ENCODE measurements around the gene KIF21B. TPM values are rescaled to one million over a fixed set of nuclear protein-coding genes. Genes with fewer than 3 reads are reported as not detected.
"Not testable (repeated sequence)": the region's sequence is repeated elsewhere in the genome, so short reads cannot be mapped to it uniquely, and the experiment has no call there.

Gene KIF21B
- total and polyA plus RNA-seq, 2 experiments from 2014 or later: 4.6 to 34.3 TPM

GRCh38 chr1:200935286-200935962 lies 88.1 kb downstream of the KIF21B start:
- not testable (repeated sequence) for H3K9me2 ChIP-seq (ENCODE audit: insufficient read depth); H3K36me3 ChIP-seq (ENCODE audit: insufficient read depth); ATAC-seq; H3F3A ChIP-seq (replicated peaks; ENCODE audit: low read depth); H2AFZ ChIP-seq; H3K4me3 Mint-ChIP-seq; H3K4me3 ChIP-seq; H3K4me1 ChIP-seq (ENCODE audit: insufficient read depth); H3K27ac Mint-ChIP-seq; H3K9me3 Mint-ChIP-seq; H4K20me1 ChIP-seq (replicated peaks; ENCODE audit: insufficient read depth); H3K4me1 Mint-ChIP-seq; H3K27ac ChIP-seq (ENCODE audit: low read depth); H3K36me3 Mint-ChIP-seq (ENCODE audit: low read depth); H3K79me2 ChIP-seq (replicated peaks; ENCODE audit: insufficient read depth); H3K27me3 ChIP-seq (ENCODE audit: insufficient read depth); H3K4me2 ChIP-seq; DNase-seq (ENCODE audit: low spot score); H3K27me3 Mint-ChIP-seq (ENCODE audit: insufficient read depth, low read depth, poor library complexity)

- no peaks in the 10 kb centered on the region for H3K79me2 ChIP-seq (replicated peaks; ENCODE audit: insufficient read depth)
- H3K27me3 ChIP-seq (ENCODE audit: insufficient read depth): no peaks in the 10 kb centered on the region
- no peaks in the 10 kb centered on the region for H3K4me1 ChIP-seq (ENCODE audit: insufficient read depth)
- peaks cover 6% of the 10 kb centered on the region for H3K27me3 Mint-ChIP-seq (ENCODE audit: insufficient read depth, low read depth, poor library complexity)
- no peaks in the 10 kb centered on the region for H3K4me1 Mint-ChIP-seq
- H3K27ac Mint-ChIP-seq: no peak overlapping the region
- H3K9me2 ChIP-seq (ENCODE audit: insufficient read depth): peaks cover 3% of the 10 kb centered on the region; the same call in 1 of the 2 replicates
- no peak overlapping the region for H2AFZ ChIP-seq
- no peak overlapping the region for H3K27ac ChIP-seq (ENCODE audit: low read depth)
- H3K36me3 Mint-ChIP-seq (ENCODE audit: low read depth): no peaks in the 10 kb centered on the region
- H4K20me1 ChIP-seq (replicated peaks; ENCODE audit: insufficient read depth): no peaks in the 10 kb centered on the region
- no peak for ATAC-seq
- DNase-seq (ENCODE audit: low spot score): no peak
- H3K9me3 Mint-ChIP-seq: no peaks in the 10 kb centered on the region
- no peak overlapping the region for H3K4me2 ChIP-seq
- H3K4me3 Mint-ChIP-seq: no peak overlapping the region
- no peak overlapping the region for H3K4me3 ChIP-seq
- H3F3A ChIP-seq (replicated peaks; ENCODE audit: low read depth): no peaks in the 10 kb centered on the region
- H3K36me3 ChIP-seq (ENCODE audit: insufficient read depth): no peaks in the 10 kb centered on the region
- TF ChIP-seq ZNF331 (CRISPR knock-in tag; IDR thresholded peaks at IDR 0.05; ENCODE audit: low read depth): no peak
- no peak for TF ChIP-seq STAT1 (IDR thresholded peaks at IDR 0.05; ENCODE audit: unreplicated experiment)
- TF ChIP-seq, protein P1, sequence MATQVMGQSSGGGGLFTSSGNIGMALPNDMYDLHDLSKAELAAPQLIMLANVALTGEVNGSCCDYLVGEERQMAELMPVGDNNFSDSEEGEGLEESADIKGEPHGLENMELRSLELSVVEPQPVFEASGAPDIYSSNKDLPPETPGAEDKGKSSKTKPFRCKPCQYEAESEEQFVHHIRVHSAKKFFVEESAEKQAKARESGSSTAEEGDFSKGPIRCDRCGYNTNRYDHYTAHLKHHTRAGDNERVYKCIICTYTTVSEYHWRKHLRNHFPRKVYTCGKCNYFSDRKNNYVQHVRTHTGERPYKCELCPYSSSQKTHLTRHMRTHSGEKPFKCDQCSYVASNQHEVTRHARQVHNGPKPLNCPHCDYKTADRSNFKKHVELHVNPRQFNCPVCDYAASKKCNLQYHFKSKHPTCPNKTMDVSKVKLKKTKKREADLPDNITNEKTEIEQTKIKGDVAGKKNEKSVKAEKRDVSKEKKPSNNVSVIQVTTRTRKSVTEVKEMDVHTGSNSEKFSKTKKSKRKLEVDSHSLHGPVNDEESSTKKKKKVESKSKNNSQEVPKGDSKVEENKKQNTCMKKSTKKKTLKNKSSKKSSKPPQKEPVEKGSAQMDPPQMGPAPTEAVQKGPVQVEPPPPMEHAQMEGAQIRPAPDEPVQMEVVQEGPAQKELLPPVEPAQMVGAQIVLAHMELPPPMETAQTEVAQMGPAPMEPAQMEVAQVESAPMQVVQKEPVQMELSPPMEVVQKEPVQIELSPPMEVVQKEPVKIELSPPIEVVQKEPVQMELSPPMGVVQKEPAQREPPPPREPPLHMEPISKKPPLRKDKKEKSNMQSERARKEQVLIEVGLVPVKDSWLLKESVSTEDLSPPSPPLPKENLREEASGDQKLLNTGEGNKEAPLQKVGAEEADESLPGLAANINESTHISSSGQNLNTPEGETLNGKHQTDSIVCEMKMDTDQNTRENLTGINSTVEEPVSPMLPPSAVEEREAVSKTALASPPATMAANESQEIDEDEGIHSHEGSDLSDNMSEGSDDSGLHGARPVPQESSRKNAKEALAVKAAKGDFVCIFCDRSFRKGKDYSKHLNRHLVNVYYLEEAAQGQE (IDR thresholded peaks at IDR 0.05; ENCODE audit: unreplicated experiment): no peak
- no peak for TF ChIP-seq POLR2AphosphoS5 (IDR thresholded peaks at IDR 0.05; ENCODE audit: low read depth)
- TF ChIP-seq ZNF114 (CRISPR knock-in tag; IDR thresholded peaks at IDR 0.05): no peak
- no peak for TF ChIP-seq CREB1 (CRISPR knock-in tag; IDR thresholded peaks at IDR 0.05; ENCODE audit: low read depth)
- TF ChIP-seq, protein P2, sequence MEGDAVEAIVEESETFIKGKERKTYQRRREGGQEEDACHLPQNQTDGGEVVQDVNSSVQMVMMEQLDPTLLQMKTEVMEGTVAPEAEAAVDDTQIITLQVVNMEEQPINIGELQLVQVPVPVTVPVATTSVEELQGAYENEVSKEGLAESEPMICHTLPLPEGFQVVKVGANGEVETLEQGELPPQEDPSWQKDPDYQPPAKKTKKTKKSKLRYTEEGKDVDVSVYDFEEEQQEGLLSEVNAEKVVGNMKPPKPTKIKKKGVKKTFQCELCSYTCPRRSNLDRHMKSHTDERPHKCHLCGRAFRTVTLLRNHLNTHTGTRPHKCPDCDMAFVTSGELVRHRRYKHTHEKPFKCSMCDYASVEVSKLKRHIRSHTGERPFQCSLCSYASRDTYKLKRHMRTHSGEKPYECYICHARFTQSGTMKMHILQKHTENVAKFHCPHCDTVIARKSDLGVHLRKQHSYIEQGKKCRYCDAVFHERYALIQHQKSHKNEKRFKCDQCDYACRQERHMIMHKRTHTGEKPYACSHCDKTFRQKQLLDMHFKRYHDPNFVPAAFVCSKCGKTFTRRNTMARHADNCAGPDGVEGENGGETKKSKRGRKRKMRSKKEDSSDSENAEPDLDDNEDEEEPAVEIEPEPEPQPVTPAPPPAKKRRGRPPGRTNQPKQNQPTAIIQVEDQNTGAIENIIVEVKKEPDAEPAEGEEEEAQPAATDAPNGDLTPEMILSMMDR (conservative IDR thresholded peaks at IDR 0.05; ENCODE audit: low read depth in 2 of 2): no peak
- no peak for TF ChIP-seq ETS1 (IDR thresholded peaks at IDR 0.05)
- no peak for TF ChIP-seq EZH2 (IDR thresholded peaks at IDR 0.05; ENCODE audit: low read depth, unreplicated experiment)
Measured at GRCh38 chr1:200934676-200935245, 88.8 kb downstream of the KIF21B start.

All from GM23338 (cell line).